ENCODE data around the gene EIF4B.
"Not testable (repeated sequence)": the region's sequence is repeated elsewhere in the genome, so short reads cannot be mapped to it uniquely, and the experiment has no call there.

Gene EIF4B, protein sequence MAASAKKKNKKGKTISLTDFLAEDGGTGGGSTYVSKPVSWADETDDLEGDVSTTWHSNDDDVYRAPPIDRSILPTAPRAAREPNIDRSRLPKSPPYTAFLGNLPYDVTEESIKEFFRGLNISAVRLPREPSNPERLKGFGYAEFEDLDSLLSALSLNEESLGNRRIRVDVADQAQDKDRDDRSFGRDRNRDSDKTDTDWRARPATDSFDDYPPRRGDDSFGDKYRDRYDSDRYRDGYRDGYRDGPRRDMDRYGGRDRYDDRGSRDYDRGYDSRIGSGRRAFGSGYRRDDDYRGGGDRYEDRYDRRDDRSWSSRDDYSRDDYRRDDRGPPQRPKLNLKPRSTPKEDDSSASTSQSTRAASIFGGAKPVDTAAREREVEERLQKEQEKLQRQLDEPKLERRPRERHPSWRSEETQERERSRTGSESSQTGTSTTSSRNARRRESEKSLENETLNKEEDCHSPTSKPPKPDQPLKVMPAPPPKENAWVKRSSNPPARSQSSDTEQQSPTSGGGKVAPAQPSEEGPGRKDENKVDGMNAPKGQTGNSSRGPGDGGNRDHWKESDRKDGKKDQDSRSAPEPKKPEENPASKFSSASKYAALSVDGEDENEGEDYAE

DNA sequence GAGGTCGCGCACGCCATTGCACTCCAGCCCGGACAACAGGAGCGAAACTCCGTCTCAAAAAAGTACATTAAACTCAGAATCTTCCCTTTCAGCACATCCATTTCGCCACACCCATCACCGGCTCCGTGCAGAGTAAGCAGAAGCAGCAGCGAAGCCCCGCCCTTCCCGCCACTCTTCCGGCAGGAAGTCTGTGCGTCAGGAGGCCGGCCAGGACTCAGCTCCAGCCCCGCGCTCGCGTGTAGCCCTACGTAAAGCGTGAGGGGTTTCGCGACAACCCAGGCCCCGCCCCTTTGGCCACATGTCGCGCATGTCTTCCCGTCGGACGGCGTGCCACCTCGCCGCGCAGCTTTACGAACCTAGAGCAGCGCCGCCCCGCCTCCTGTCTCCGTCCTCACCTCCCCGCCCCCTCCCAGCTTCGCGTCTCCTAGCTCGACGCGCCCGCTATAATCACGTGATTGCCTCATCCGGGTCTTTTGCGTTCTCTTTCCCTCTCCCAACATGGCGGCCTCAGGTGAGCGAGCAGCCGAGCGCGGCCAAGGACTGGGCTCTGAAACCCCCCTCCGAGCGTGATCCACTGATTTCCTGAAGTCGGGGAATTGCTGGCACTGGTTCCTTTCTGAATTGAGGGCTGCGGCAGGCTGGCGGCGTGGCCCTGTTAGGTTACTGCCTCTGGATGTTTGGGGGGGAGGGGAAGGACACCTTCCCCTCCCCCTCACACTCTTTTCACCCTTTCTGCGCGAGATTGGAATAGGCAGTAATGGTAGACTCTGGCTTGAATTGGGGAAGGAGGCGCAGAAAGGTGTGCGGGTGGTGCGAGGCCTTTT lies at the start of gene EIF4B:
TSS of gene EIF4B (plus strand) at position 471 of the 824 bp plus-strand sequence. CDS start at position 499, 28 bp downstream.
- DNase-seq (ENCODE audit: low spot score), result peak; percentile 100

GRCh38 chr12:52956987-52957386 lies 49.3 kb upstream of the EIF4B start:
- no peak for DNase-seq (ENCODE audit: low spot score)

DNA sequence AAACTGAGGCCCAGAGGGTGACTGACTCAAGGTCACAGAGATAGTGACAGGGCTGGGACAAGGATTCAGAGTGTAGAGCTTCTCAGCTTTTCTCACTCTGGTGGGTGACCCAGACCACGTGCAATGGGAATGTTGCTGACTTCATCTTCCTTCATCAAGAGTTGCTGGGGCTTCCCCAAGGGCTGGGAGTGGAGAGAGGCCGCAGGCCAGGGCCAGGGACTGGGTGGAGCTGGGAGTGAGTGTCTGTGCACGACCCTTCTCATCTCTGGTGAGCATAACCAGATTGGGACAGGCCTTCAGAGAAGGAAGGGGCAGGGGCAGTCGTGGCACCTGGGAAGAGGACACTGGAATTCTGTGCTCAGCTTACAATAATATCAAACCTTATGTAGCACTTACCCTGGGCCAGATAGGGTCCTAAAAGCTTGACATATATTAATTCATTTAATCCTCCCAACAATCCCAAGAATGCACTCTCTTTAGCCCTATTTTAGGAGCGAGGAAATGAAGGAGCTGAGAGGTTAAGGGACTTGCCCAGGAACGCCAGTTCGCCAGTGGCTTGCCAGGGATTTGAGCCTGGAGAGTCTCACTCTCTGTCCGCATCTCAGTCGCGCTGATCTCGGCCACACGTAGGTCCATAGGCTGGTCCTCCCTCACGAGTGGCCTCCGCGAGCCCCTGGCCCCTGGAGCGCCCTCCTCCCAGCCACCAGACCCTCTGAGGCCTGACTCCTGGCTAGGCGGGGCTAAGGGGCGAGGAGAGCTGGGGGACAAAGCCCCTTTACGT lies 41.5 kb upstream of the EIF4B start:
- no peak for DNase-seq (ENCODE audit: low spot score)

DNA sequence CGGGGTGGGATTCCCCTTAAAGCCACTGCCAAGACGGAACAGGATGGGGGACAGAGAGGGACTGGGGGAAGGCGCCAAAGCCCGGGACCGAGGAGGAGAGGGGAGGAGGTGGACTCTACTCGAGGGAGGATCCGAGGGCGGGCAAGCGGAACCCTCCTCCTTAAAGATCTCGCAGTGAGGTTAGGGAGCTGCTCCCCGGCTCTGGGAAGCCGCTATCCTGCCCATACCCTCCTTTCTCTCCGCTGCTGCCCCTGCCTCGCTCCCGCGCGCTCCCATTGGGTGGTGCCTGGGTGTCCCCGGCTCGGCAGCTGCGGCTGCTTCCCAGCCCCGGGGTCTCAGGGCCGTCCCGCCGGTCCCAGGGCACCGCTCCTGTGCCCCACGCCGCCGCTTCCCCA lies 40.9 kb upstream of the EIF4B start:
- DNase-seq (ENCODE audit: low spot score), result no peak

- DNase-seq (ENCODE audit: low spot score), result no peak
Observed at GRCh38 chr12:52969166-52969795, 37.0 kb upstream of the EIF4B start.

- DNase-seq (ENCODE audit: low spot score), result no peak
Observed at GRCh38 chr12:52969828-52970569, 36.3 kb upstream of the EIF4B start.

DNA sequence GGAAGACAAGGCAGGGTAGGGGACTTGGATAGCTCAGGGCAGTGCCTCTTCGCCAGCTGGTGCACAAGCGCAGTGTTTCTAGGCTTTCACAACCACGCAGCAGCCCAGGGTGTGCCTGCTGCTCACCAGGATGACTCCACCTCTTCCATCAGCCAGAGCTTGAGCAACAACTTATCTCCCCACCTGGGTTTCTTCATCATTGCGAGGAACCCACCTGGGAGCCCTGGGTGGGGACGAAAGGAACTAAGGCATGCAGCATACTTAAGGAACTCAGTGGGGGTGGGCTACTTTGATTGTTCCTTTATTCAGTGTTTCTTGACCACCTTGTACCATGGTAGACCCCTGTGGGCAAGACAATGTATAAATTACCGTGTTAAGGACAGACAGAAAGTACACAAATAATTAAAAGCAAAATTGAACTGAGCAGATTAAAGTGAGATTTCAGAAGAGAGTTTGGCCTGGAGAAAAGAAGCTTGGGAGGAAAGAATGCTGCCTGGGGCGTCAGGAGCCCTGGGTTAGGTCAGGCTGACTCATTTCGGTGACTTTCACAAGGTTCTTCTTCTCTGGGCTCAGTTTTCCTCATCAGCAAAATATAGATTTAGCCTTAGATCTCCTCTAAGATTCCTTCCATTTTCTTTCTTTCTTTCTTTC lies 34.5 kb upstream of the EIF4B start:
- DNase-seq (ENCODE audit: low spot score), result no peak

DNA sequence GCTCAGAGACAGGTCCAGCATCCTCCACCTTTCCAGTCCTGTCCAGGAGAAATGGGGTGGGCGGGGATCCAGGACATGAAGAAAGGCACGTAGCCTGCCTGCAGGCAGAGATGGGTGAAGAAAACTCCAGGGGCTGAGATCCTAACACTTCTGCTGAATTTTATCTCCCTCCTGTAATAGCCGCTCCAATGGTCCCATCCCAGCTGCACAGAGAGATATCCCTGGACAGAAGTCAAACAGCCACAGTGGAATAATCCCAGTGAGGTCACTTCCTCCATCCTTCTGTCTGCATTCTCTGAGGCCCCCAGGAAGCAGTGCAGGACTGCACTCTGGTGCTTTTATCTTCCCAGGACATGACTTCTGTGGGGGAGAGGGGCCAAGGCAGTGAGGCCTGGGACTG lies 31.1 kb upstream of the EIF4B start:
- DNase-seq (ENCODE audit: low spot score), result no peak

DNA sequence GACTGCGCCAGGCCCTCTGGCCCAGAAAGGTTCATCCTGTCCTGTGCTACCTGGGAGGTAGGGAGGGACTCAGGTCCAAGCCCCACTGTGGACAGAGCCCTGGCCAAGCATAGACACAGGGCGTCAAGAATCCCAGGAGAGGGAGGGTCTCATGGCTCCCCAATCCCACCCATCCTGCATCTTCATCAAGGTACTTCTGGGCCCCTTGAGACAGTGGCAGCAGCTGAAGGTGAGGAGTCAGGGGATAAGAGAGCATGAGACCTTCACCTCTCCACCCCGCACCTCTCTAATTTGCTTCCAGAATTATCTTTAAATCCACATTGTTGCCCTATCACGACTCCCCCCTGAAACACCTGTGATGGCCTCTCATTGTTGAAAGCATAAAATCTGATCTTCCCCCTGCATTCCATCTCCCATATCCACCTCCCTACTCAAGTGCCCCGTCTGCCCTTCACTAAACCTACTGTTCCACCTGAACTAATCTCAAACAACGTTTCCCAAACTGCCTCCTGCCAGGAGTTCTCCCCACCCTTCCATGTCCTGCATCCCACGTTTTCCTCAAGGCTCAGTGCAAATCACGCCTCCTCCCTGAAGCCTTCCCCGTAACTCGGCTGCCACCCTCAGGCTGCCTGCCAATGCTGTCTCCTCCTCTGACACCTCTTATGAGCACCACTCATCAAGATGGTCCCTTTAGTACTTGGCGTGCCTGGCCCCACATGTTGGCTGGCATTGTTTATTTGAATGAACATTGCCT lies 30.3 kb upstream of the EIF4B start:
- no peak for DNase-seq (ENCODE audit: low spot score)

GRCh38 chr12:52976574-52977071 lies 29.6 kb upstream of the EIF4B start:
- DNase-seq (ENCODE audit: low spot score), result no peak

GRCh38 chr12:52977170-52977569 lies 29.1 kb upstream of the EIF4B start:
- no peak for DNase-seq (ENCODE audit: low spot score)

DNA sequence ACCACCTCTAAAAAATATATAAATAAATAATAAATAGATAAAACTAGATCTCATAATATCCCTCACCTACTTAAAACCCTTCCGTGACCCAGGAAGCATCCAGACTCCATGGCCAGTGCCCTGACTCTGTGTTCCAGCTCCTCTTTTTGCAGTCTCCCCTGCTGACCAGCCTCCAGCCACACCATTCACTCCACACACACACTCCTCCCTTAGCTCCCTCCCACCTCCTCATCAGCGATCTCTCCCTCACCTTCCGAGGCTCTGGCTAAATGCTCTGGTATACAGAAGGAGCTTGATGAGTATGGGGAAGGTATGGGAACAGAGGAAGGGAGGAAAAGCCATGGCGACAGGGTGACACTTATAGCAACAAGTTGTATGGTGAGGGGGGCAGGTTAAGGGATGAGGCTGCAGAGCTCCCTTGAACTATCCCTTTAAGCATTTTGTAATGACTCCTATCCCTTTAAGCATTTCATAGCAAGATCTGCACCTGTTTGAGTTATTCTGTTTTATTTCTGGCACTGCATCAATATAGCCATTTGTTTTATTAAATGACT lies 26.1 kb upstream of the EIF4B start:
- no peak for DNase-seq (ENCODE audit: low spot score)

DNA sequence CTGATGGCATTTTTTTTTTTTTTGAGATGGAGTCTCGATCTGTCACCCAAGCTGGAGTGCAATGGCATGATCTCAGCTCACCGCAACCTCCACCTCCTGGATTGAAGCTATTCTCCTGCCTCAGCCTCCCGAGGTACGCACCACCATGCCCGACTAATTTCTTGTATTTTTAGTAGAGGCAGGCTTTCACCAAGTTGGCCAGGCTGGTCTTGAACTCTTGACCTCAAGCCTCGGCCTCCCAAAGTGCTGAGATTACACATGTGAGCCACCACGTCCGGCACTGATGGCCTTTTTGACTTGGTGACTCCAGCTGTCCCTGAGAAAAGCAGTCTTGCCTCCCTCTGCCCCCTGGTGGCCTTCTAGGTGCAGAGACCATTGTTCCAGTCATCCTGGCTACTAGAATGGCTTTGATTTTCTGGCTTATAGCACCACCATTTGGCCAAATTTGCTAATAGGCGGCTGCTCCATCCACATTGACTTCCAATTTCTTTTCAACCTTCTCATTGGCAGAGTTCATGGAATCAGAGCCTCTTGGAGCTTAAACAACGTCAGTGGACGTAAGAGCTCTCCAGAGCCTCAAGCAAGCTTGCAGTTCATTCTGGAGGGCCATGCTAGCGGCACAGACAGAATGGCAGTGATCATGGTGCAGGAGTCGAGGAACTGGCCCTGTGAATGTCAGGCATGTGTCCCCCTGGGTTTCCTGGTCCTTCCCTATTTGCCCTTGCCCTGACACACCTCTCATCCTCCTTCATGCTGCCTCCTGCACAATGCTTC lies 25.4 kb upstream of the EIF4B start:
- DNase-seq (ENCODE audit: low spot score), result peak; percentile 89

DNA sequence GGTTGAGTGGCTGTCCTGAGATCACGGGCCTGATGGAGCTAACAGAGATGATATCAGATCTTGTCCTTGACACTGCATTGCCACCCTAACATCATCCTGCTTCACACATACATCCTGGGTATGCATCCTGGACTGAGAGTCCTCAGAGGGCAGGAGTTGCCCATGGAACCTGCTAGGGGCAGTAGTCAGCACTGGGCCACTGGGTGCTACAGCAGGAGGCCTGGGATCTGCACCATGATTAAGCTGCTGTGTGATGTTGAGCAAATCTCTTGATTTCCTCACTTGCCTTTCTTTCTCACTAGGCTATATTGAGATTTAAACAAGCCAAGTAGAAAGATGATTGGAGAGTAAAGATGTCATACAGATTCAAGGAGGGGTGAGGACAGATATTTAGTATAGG lies 22.1 kb upstream of the EIF4B start:
- DNase-seq (ENCODE audit: low spot score), result no peak

GRCh38 chr12:52988898-52989297 lies 17.4 kb upstream of the EIF4B start:
- DNase-seq (ENCODE audit: low spot score), result no peak

DNA sequence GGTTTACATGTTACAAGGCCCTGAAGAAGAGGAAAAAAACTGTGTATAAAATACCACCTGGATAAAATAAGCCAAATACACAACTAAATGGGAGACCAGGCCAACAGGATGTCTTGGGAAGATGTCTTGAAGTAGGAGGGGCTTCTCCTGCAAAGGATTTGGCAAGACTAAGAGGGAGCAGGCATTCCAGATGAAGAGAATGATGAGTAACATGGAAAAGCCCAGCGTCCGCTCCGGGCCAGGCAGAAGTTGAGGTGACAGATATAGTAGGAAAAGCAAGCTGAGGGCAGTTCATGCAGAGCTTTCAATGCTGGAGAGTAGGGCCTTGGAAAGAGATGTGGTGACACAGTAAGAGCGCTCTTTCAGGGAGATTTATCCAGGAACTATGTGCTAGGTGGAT lies 16.1 kb upstream of the EIF4B start:
- DNase-seq (ENCODE audit: low spot score), result no peak

DNA sequence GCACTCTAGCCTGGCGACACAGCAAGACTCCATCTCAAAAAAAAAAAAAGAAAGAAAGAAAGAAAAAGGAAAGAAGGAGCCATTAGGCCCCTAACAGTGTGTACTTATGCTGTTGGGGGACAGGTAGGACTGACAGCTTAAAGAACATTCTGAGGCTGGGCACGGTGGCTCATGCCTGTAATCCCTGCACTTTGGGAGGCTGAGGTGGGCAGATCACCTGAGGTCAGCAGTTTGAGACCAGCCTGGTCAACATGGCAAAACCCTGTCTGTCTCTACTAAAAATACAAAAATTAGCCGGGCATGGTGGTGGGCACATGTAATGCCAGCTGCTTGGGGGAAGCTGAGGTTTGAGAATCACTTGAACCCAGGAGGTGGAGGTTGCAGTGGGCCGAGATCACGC lies 14.0 kb upstream of the EIF4B start:
- not testable (repeated sequence) for DNase-seq (ENCODE audit: low spot score)

All from COLO829 (cell line).